Vagina (tissue), 2 donors: Measurements from ENCODE around the gene FAM25G. TPM values are rescaled to one million over a fixed set of nuclear protein-coding genes. Genes with fewer than 3 reads are reported as not detected.

Source experiments
- DNase-seq, 2 donors: peaks; one replicate each; pipeline ENCODE4 v3.0.0-alpha.2; 2017; ENCODE audit errors: extremely low spot score in 2 of 2
- H3K27ac ChIP-seq: fragments of 200-600 bp; sonication (generic); one replicate; pipeline ENCODE4 v1.5.1; 2019
- H3K27me3 ChIP-seq: fragments of 200-600 bp; sonication (generic); one replicate; pipeline ENCODE4 v1.5.1; 2019
- H3K36me3 ChIP-seq, 2 donors: fragments of 200-600 bp; sonication (generic); one replicate each; pipeline ENCODE4 v1.5.1; 2017 to 2019
- H3K4me1 ChIP-seq: fragments of 200-600 bp; sonication (generic); one replicate; pipeline ENCODE4 v1.5.1; 2019
- H3K4me3 ChIP-seq, 2 donors: fragments of 200-600 bp; sonication (generic); 1 replicate in 1 of 2; 2 replicates in 1 of 2; pipeline ENCODE4 v1.5.1; 2016 to 2019
- H3K9me3 ChIP-seq: fragments of 200-600 bp; sonication (generic); one replicate; pipeline ENCODE4 v1.5.1; 2019
- CTCF ChIP-seq, 3 experiments: fragments of 450-650 bp in 2 of 3; fragments of 200-600 bp in 1 of 3; sonication (generic) in 1 of 3; IDR thresholded peaks; one replicate each; pipeline ENCODE4 v1.5.1; 2017 to 2019; ENCODE audit warnings: antibody characterized with exemption in 3 of 3, mild to moderate bottlenecking in 2 of 3, moderate library complexity in 2 of 3
- POLR2A ChIP-seq, 2 donors: fragments of 450-650 bp; IDR thresholded peaks; one replicate each; pipeline ENCODE4 v1.6.1; 2017; ENCODE audit warnings: antibody characterized with exemption in 2 of 2, mild to moderate bottlenecking in 2 of 2, moderate library complexity in 2 of 2
- POLR2AphosphoS5 ChIP-seq, 2 donors: sonication (generic); formaldehyde crosslinking; IDR thresholded peaks; one replicate each; pipeline ENCODE4 v1.9.0; 2017; ENCODE audit warnings: antibody characterized with exemption in 2 of 2, mild to moderate bottlenecking in 2 of 2, low read depth in 1 of 2; ENCODE audit not compliant: insufficient read depth in 1 of 2
- intact Hi-C: fragments of 100-400 bp; cut with DNase I; formaldehyde crosslinking; loops from one replicate; pipeline ENCODE4 v1.15.1; 2023
- total RNA-seq: library from RNA; depleted of rRNA; stranded (reverse); fragments of >200 nt; gene quantifications from one replicate; pipeline ENCODE4 v1.2.3, GENCODE V29; 2016

Gene FAM25G
- total RNA-seq, 1 donor from 2014 or later = not detected

- Histone ChIP-seq H3K27ac (no peak overlapping the region), H3K36me3 (no peaks in the 10 kb centered on the region), H3K4me3 (no peak overlapping the region), H3K27me3 (no peaks in the 10 kb centered on the region), H3K4me1 (no peaks in the 10 kb centered on the region), H3K9me3 (peaks cover 7% of the 10 kb centered on the region)
- TF ChIP-seq POLR2A (IDR thresholded peaks at IDR 0.05) = no peak
- TF ChIP-seq CTCF (IDR thresholded peaks at IDR 0.05) = no peak
- no peak for TF ChIP-seq POLR2AphosphoS5 (IDR thresholded peaks at IDR 0.05; ENCODE audit: insufficient read depth in 1 of 2, low read depth in 1 of 2)
- intact Hi-C loops = no loop called here
- no peak for DNase-seq
These were observed 48.4 kb downstream of the FAM25G start for GRCh38 chr10:47443145-47443544.

GRCh38 chr10:47442351-47442750, 49.1 kb downstream of the FAM25G start:
- peak in 1 of 2 donors; percentile 77 for DNase-seq
- no peak overlapping the region for H3K27ac ChIP-seq
- no peaks in the 10 kb centered on the region for H3K36me3 ChIP-seq
- H3K4me3 ChIP-seq = no peak overlapping the region
- no peaks in the 10 kb centered on the region for H3K27me3 ChIP-seq
- no peak for TF ChIP-seq POLR2AphosphoS5 (IDR thresholded peaks at IDR 0.05; ENCODE audit: insufficient read depth in 1 of 2, low read depth in 1 of 2)
- no peak for TF ChIP-seq POLR2A (IDR thresholded peaks at IDR 0.05)
- no peak for TF ChIP-seq CTCF (IDR thresholded peaks at IDR 0.05)
- H3K9me3 ChIP-seq = peaks cover 7% of the 10 kb centered on the region
- intact Hi-C loops = no loop called here
- H3K4me1 ChIP-seq = no peaks in the 10 kb centered on the region

GRCh38 chr10:47441938-47442337, 49.6 kb downstream of the FAM25G start:
- Histone ChIP-seq H3K4me1 (no peaks in the 10 kb centered on the region), H3K36me3 (no peaks in the 10 kb centered on the region), H3K9me3 (peaks cover 7% of the 10 kb centered on the region), H3K27ac (no peak overlapping the region), H3K27me3 (no peaks in the 10 kb centered on the region), H3K4me3 (no peak overlapping the region)
- intact Hi-C loops = no loop called here
- DNase-seq = no peak
- TF ChIP-seq CTCF (IDR thresholded peaks at IDR 0.05) (no peak), POLR2A (IDR thresholded peaks at IDR 0.05) (no peak), POLR2AphosphoS5 (IDR thresholded peaks at IDR 0.05; ENCODE audit: insufficient read depth in 1 of 2, low read depth in 1 of 2) (no peak)

GRCh38 chr10:47440207-47440606, 51.3 kb downstream of the FAM25G start:
- H3K9me3 ChIP-seq = no peaks in the 10 kb centered on the region
- no peaks in the 10 kb centered on the region for H3K4me1 ChIP-seq
- H3K4me3 ChIP-seq = no peak overlapping the region
- no peak overlapping the region for H3K27ac ChIP-seq
- peak in 1 of 2 donors; percentile 44 for DNase-seq
- TF ChIP-seq CTCF (IDR thresholded peaks at IDR 0.05) (no peak), POLR2A (IDR thresholded peaks at IDR 0.05) (no peak), POLR2AphosphoS5 (IDR thresholded peaks at IDR 0.05; ENCODE audit: insufficient read depth in 1 of 2, low read depth in 1 of 2) (no peak)
- intact Hi-C loops = no loop called here
- H3K27me3 ChIP-seq = no peaks in the 10 kb centered on the region
- no peaks in the 10 kb centered on the region for H3K36me3 ChIP-seq

- DNase-seq = no peak
- no peak overlapping the region for H3K4me3 ChIP-seq
- intact Hi-C loops = no loop called here
- H3K36me3 ChIP-seq = no peaks in the 10 kb centered on the region
- no peaks in the 10 kb centered on the region for H3K4me1 ChIP-seq
- no peaks in the 10 kb centered on the region for H3K27me3 ChIP-seq
- no peaks in the 10 kb centered on the region for H3K9me3 ChIP-seq
- no peak overlapping the region for H3K27ac ChIP-seq
- TF ChIP-seq POLR2AphosphoS5 (IDR thresholded peaks at IDR 0.05; ENCODE audit: insufficient read depth in 1 of 2, low read depth in 1 of 2) = no peak
- TF ChIP-seq CTCF (IDR thresholded peaks at IDR 0.05) = peak in 1 of 3 experiments; percentile 15
- TF ChIP-seq POLR2A (IDR thresholded peaks at IDR 0.05) = no peak
These were observed 52.5 kb downstream of the FAM25G start for GRCh38 chr10:47438857-47439474.
